HG02970 (cell line): ENCODE results near the gene PRDX6.
"Not testable (repeated sequence)": the region's sequence is repeated elsewhere in the genome, so short reads cannot be mapped to it uniquely, and the experiment has no call there.

ENCODE experiments used
- ATAC-seq: cut with Tn5 transposase; IDR thresholded peaks from one replicate; pipeline ENCODE4 v1.9.1; 2021; ENCODE audit warnings: mild to moderate bottlenecking, moderate library complexity, moderate number of reproducible peaks; ENCODE audit not compliant: unreplicated experiment, low FRiP score

Gene PRDX6

DNA sequence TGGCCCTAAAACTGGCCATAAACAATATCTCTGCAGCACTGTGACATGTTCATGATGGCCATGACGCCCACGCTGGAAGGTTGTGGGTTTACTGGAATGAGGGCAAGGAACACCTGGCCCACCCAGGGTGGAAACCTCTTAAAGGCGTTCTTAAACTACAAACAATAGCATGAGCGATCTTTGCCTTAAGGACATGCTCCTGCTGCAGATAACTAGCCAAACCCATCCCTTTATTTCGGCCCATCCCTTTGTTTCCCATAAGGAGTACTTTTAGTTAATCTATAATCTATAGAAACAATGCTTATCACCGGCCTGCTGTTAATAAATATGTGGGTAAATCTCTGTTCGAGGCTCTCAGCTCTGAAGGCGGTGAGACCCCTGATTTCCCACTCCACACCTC is 16.0 kb downstream of the PRDX6 start:
- ATAC-seq: not testable (repeated sequence)

DNA sequence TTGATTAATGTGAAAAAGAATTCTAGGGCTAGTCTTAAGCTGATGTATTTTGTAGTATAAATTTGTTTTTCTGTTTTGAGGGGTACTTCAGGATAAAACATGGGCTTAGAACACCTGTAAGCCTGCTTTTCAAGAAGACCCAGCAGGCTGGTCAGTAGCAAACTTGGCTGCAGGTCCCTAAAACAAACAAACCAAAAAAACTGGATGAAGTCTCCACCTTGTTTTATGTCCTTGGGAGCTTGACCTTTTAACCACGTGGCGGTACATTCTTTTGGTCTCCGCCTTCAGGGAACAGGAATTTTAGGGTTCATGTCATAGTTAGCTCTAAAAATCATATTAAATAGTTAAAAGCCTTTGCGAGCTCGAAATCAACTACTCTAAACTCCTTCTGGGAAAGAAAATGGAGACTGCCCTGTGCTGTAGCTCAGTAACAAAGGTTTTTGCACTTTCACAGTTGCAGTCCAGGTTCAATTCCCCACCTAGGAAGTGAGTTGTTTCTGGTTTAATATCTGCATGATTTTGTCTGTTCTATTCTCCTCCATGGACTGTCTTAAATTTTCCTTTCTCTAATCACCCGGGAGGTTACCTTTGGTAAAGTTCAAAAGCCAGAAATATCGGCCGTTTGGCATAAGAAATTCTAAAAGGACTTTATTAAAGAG is 18.6 kb downstream of the PRDX6 start:
- ATAC-seq: no peak

DNA sequence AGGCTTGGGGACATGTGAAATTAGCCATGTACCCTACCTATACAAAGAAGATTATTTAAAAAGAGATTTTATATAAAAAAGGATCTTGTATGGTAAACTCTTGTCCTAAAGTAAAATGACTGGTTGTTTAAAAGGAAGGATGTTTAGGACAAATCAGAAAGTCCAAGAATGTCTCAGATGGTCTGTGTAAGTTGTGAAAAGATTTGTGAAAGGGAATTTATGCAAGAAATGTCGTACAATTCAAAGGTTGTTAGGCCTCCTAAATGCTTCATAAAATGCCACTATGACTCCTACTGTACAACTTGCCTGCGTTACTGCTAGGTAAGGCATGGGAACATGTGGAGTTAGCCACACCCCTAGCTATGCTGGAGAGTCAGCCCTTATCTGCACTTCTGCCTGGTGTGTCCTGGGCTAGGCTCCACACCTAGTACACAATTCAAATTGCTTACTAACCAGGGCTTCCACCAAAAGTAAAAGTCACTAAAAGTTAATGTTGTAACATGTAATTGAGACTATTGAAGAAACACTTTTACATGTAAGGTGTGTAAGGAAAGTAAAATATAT is 19.7 kb downstream of the PRDX6 start:
- no peak for ATAC-seq

DNA sequence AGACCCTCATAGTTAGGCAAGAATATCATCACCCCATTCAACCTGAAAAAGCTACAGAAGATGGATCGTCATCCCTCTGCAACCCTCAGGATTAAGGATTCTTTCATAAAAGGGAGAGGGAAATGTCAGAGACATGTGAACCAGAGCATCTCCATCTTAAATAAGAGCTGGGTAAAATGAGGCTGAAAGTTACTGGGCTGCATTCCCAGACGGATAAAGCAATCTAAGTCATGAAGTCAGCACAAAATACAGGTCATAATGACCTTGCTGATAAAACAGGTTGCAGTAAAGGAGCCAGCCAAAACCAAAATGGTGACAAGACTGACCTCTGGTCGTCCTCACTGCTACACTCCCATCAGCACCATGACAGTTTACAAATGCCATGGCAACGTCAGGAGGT is 22.6 kb downstream of the PRDX6 start:
- no peak for ATAC-seq

DNA sequence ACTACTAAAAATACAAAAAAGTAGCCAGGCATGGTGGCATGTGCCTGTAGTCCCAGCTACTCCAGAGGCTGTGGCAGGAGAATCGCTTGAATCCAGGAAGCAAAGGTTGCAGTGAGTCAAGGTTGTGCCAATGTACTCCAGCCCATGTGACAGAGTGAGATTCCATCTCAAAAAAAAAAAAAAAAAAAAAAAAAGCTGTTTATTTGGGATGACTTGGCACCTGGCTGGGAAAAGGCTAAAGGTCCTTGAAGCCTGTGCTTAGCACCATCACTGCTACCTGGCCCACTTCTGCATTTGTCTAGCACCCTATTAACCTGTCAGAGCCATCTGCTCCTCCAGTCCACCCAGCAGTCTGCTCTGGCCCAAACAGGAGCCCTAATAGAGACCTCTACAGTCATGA is 25.0 kb downstream of the PRDX6 start:
- no peak for ATAC-seq

DNA sequence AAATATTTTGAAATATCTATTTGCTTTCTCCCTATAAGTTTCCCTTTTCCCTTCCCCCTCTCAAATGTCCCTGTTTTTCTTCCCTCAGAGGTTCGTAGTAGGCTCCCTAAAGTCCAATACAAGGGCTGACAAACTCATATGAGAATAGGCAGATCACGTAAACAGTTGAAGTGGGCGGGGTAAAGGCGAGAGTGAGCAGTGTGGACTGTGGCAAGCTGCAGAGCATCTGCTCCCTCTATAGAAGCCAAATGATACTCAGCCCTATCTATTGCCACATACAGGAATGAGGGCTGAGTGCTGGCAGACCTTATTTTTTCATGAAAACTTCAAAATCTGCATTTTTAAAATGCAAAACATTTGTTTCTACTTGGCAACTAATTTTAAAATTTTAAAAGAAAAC is 26.3 kb downstream of the PRDX6 start:
- no peak for ATAC-seq

DNA sequence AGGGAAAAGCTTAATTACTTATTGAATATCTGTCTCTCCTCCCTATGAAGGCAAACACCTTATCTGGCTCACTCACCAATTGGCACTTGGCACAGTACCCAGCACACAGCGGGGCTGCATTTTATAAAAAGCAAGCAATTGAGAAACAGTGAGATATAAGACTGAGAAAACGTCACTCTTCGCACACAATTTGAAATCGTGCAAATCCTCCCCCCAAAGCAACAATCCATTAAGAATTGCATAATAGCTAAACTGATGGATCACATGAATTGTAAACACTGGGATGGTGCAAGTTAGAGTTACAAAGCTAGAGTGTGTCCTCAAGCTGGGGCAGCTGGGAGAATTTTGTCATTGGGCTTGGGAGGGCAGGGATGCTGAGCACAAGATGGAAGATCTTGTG is 27.1 kb downstream of the PRDX6 start:
- no peak for ATAC-seq

DNA sequence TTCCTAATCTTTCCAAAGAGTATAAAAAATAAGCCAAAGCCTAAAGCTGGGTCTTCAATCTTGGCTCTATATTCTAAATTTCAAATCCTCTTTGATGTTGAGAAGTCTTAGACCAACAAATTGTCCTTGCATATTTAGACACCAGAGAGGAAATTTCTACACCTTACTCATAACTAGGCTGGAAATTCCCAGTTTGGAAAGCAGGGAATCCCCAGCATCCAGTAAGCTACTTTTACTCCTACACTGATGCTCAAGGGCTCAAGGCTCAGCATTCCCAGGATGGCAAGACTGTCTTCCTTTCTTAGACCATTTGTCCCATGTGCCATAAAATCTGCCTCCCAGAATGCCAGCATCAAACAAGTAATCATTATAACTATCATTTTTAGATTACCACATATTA is 28.3 kb downstream of the PRDX6 start:
- ATAC-seq: no peak

DNA sequence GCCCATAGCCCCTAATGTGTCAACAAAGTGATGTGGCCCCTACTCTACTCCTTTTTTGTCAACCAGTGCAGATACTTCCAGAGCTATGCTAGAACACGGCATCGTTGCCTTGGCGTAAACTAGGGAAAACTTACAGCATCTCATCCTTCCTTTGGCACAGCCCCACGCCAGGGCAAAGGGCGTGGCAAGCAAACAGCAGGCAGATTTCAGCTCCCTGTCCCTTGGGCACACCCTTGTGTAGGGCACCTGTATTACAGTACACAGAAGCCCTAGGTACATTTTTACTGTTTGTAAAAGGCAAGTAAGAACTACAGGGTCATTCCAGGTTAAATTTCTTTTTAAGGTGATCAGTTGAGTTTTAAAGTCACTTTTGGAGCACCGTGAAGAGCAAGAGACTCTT is 29.3 kb downstream of the PRDX6 start:
- no peak for ATAC-seq

DNA sequence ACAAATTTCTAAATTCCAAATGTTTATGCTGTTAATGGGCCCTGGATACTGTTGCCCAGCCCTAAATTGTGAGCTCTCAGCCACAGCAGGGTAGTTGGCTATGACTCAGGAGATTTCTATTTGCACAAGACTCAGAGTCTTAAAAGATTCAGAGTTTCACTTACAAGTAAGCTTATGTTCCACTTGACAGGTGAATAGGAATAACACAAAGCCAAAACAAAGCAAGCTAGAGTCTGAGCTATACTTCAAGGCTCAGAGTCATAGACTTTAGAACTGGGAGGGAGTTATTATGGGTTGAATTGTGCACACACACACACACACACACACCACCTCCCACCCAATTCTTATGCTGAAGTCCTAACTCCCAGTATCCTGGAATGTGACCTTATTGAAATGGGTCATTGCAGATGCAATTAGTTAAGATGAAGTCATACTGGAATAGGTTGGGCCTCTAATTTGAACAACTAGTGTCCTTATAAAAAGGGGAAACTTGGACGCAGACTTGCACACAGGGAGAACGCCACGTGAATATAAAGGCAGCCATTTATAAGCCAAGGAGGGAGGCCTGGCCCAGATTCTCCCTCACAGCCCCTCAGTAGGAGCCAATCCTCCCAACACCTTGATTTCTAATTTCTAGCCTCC is 30.2 kb downstream of the PRDX6 start:
- ATAC-seq: no peak

DNA sequence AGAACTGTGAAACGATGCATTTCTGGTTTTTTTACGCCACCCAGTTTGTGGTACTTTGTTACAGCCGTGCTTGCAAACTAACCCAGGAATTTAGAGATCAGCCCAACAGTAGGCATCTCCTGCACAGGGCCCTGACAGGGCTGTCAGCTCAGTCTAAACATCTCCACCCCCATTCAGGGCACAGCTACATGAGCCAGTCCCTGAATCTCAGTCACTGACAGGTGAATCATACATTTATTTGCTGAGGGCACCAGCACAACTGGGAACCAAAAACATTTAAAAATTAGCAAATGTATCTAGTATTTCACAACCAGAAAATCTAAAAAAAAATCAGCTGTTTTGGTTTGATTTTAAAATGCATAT is 30.7 kb downstream of the PRDX6 start:
- no peak for ATAC-seq

DNA sequence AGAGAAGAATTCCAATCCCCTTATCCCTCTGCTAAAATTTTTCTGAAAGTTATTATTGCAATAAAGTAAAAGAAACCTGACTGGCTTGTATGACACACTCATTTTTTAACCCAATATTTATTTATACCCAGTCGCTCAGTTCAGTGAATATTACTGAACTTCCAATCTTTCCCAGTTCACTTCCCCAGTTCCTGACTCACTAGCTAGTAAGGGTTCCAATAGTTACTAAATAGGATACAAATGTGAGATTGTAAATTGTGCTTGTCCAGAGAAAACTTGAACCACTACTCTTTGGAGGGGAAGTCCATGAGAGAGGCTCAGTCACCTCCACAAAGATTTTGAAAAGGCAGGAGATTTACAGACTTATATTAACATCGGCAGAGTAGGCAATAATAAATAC is 31.4 kb downstream of the PRDX6 start:
- no peak for ATAC-seq

DNA sequence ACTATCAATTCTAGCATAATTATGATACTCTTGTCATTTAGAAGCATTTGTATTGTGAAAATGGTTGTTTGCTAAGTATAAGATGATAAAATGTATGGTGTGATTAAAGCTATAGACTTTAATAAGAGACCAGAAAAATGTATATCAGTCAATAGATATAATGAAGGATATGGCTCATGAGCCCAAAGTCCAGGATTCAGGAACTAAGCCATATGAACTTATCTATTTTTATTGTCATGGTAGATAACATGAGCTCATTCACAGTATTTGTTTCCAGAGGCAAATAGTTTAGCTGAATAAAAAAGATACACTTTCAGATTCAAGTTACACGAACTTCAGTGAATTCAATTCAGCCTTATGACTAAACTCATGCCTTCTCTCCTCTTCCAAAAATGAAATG is 32.7 kb downstream of the PRDX6 start:
- ATAC-seq: no peak

DNA sequence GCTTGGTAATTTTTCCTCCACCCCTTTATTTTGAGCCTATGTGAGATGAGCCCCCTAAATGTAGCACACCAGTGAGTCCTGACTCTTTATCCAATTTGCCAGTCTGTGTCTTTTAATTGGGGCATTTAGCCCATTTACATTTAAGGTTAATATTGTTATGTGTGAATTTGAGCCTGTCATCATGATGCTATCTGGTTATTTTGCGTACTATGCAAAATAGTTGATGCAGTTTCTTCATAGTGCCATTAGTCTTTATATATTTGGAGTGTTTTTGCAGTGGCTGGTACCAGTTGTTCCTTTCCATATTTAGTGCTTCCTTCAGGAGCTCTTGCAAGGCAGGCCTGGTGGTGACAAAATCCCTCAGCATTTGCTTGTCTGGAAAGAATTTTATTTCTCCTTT is 37.4 kb downstream of the PRDX6 start:
- not testable (repeated sequence) for ATAC-seq

DNA sequence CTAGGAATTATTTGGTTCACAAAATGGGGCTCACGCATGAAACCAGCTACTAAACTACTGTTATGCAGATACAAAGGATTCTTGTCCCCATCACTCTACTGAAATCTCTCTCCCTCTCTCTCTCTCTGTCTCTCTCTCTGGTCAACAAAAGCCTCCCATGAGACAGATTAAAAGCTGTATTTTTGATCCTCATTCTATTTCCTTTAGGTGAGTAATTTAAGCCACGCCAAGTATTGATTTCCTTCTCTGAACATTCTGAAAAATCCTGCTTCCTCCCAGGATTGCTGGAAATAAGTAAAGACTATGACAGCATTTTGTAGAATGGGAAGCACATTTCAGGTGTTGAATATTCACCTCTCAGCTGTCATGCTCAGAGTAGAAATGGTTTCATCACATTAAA is 43.7 kb downstream of the PRDX6 start:
- ATAC-seq: no peak

DNA sequence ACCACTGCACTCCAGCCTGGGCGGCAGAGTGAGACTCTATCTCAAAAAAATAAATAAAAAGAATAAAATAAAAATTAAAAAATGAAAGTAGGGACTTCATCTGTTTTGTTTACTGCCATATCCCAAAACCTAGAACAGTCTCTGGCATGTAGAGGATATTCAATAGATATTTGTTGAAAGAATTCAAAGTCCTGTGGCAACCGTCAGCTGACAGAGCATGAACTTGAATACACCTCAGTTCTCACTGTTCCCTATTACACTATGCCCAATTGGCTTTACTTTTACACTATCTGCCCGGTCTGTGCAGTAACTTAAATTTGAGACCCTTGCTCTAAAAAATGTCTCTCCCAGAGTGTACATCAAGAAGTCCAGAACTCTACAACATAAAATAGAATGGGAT is 46.2 kb downstream of the PRDX6 start:
- ATAC-seq: no peak

DNA sequence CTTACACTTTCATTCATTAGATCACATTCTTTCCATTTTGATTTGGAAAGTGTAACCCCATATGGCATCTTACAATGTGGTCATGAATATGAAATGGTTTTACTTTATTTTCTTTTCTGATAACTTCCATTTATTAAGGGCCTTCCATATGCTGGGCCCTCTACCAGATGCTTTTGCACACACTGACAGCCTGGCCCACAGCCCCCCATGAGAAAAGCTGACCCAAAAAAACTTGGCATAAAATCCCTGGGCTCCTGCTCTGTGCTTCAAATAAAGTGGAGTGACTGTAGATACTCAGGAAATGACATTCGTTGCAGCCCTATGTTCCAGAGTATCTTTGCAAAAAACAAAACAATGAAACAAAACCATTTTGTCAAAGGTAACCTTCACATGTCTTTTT is 48.8 kb downstream of the PRDX6 start:
- ATAC-seq: no peak

DNA sequence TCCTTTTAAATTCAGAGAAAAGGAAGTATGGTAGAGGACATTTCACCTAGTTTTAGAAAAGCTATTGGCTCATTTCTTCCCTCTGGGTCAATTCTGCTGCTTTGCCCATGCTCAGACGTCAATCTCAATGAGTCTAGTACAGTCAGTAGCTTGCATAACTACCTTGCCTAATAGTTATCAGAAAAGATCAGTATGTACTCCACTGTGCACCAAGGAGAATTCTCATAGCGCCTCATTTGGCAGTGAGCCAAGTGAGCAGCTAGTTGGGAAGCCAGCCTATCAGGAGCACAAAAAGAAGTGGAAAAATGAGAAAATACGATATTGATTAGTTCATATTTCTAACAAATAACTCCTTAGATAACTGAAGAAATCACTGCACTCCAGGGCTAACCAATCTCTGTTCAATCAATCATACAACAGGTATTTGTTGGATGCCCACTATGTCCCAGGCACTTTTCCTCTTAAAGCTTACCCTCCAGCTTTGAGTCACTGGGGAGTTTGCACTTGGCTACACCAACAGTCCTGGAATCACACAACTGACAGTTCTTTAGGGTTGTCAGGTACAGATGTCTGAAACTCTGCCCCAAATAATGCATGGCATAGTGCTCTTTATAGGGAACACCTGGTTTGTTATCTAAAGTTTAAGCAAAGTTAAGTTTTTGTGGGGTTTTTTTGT is 50.2 kb downstream of the PRDX6 start:
- ATAC-seq: no peak

DNA sequence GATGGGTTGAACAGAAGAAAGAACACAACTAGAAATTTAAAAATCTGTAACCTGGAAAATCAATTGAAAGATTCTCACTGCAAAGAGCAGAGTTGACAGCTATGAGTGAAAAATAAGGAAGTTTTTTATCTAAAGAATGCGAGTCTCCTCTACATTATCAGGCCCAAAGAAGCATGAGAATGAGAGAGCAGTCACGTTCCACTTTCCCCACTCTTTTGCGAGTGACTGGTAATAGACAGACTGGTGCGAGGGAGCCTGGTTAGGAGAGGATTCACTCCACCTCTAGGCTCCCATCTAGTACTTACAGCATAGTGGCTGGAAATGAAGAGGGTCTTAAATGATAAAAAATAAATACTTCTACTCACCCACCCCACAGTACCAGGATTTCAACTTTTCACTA is 52.0 kb downstream of the PRDX6 start:
- no peak for ATAC-seq

DNA sequence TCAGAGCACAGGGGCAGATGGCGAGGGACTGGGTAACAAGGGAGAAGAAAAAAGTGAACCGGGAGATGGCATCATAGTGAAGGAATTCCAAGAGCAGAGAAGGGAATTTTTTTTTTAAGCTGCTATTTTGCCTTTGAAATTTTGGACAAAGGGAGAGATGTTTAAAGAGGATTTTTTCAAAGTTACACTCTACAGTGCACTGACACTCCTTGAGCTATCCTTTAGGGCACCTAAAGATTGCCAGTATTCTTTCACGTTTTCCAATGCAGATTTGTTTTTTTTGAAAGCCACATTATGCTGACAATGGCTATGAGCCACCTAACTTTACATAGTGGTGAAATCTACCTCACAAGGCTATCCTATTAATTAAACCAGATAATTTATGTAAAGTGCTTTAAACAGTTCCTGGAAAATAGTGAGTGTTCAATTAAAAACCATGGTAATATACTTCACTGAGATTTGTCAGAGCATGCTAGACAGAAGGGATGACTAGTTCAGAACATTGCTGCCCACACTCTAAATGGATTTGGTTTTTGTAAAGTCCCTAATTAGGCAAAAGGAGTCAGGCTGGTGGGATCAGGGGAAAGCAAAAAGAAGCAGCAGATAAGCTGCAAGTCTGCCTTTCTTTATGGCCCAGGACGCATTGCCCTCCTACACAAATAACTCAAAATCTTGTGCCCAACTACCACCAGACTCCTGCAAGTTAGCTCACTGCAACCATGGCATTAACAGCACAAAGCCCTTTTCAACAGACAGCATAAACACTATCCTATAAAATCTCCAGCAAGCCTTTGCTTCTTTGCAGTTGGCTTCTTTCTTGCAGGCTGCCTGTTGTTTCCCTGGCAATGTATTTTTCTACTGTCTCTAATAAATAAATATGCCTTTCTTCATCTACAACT is 53.9 kb downstream of the PRDX6 start:
- ATAC-seq: no peak

DNA sequence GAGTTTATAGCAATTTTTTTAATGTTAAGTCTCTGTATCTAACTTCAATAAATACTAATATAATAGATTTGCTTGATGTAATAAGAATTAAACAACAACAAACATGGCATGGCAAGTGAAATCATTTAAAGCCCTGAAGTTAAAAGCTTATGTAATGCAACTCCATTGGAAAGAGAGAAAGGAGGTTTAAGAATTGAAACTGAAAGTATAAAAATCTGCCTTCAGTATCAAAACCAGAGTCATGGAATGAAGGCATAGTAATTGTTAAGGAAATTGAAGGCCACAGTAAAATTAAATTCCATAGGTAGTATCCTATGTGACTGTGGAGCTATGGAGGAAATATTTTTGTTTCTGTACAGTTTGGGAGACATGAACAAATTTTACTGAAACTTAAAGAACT is 55.1 kb downstream of the PRDX6 start:
- no peak for ATAC-seq
